ENCODE data around the gene AGPAT2. TPM values are rescaled to one million over a fixed set of nuclear protein-coding genes. Genes with fewer than 3 reads are reported as not detected.

AGPAT2 gene
- total RNA-seq, 1 donor from 2014 or later: 16.6 TPM

DNA sequence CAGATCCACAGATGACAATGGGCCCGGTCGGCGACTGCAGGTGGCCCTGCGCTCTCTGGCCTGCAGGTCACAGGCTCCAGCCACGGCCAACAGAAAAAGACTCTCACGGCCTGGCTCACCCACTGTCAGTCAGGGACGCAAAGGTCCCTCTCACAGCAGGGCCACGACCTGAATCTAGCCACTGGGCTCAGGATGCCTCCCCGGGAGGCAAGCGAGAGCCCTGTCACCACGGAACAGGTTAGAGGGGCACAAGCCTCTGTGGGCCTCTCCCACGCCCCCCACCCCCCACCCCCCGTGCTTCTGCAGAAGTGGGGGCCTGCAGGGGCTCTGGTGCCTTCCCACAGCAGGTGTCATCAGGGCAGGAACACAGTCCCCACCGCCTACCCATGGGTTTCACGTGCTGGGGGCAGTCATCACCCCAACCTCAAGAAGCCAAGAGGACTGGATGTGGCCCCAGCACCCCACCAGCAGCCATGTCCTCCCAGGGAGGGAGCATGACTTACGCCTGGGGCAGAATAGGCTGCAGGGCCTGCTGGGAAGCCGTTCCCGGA lies 41.8 kb downstream of the AGPAT2 start:
- Mint-ChIP-seq H3K27ac (no peak overlapping the region), H3K36me3 (ENCODE audit: low read depth) (no peaks in the 10 kb centered on the region), H3K9me3 (no peaks in the 10 kb centered on the region), H3K27me3 (peaks cover 20% of the 10 kb centered on the region), H3K4me3 (no peak overlapping the region), H3K4me1 (peaks cover 26% of the 10 kb centered on the region)
- POLR2A ChIA-PET: interaction anchor here (1.5 kb wide), 1 partner anchor 83 kb away, joined by 3 read pairs; no protein-coding TSS in a partner anchor
- TF ChIP-seq CTCF (IDR thresholded peaks at IDR 0.05): no peak
- intact Hi-C loops (cut with micrococcal nuclease): no loop called here
- ATAC-seq (ENCODE audit: low read depth) (no peak), DNase-seq (peak; percentile 19)
- CTCF ChIA-PET: no interaction called here

- ChIA-PET POLR2A (interaction anchor here (1.0 to 1.5 kb wide), 2 partner anchors 82 to 84 kb away, joined by 3 to 5 read pairs; no protein-coding TSS in a partner anchor), CTCF (no interaction called here)
- Mint-ChIP-seq H3K9me3 (no peaks in the 10 kb centered on the region), H3K27ac (no peak overlapping the region), H3K4me1 (peaks cover 25% of the 10 kb centered on the region), H3K4me3 (no peak overlapping the region), H3K27me3 (peaks cover 20% of the 10 kb centered on the region), H3K36me3 (ENCODE audit: low read depth) (no peaks in the 10 kb centered on the region)
- ATAC-seq (ENCODE audit: low read depth): peak; percentile 97
- peak; percentile 70 for DNase-seq
- peak; percentile 24 for TF ChIP-seq CTCF (IDR thresholded peaks at IDR 0.05)
- intact Hi-C loops (cut with micrococcal nuclease): loop anchor here (1.0 kb wide), 2 partner anchors 159 to 305 kb away; no protein-coding TSS in a partner anchor
These were observed 42.5 kb downstream of the AGPAT2 start for GRCh38 chr9:136644593-136645351.

GRCh38 chr9:136644343-136644592 lies 43.0 kb downstream of the AGPAT2 start:
- Mint-ChIP-seq H3K36me3 (ENCODE audit: low read depth) (no peaks in the 10 kb centered on the region), H3K27me3 (peaks cover 20% of the 10 kb centered on the region), H3K27ac (no peak overlapping the region), H3K9me3 (no peaks in the 10 kb centered on the region), H3K4me1 (peaks cover 25% of the 10 kb centered on the region), H3K4me3 (no peak overlapping the region)
- POLR2A ChIA-PET: interaction anchor here (1.0 kb wide), 1 partner anchor 83 kb away, joined by 5 read pairs; no protein-coding TSS in a partner anchor
- TF ChIP-seq CTCF (IDR thresholded peaks at IDR 0.05): no peak
- no peak for DNase-seq
- CTCF ChIA-PET: interaction anchor here (1.1 kb wide), 1 partner anchor 158 kb away, joined by 6 read pairs; no protein-coding TSS in a partner anchor
- intact Hi-C loops (cut with micrococcal nuclease): loop anchor here (1.0 kb wide), 2 partner anchors 159 to 305 kb away; no protein-coding TSS in a partner anchor
- ATAC-seq (ENCODE audit: low read depth): no peak

DNA sequence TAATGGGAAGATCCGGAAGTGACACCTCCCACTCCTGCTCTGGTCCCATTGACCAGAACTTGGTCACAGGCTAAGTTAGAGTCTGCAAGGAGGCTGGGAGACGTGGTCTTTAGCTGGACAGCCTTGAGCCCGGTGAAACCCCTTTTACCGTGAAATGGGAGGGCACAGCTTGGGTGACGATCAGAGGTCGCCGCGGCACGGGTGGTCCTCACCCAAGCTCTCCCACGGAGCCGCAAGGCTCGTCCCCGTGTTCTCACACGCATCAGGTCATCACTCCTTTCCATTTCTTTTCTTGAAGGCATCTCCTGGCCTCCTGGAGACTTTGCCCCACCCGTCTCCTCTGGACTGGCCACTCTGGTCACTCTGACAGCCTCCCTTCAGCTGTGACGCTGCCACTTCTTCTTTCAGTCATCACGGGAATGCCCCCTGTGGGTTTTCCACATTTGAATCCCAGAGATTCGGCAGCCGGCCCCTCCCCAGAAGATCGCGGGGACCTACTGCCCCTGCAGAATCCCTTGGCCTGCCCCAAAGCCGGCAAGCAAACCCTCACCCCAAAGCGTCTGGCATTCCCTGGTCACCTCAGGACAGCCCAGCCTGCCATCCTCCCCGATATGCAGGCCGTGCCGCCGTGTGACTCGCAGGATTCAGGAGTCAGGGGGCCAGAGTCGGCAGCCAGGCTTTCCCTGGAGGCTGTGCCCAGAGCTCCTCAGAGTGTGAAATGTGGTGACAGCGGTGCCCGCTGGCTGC lies 43.5 kb downstream of the AGPAT2 start:
- TF ChIP-seq CTCF (IDR thresholded peaks at IDR 0.05): no peak
- Mint-ChIP-seq H3K27ac (no peak overlapping the region), H3K27me3 (peaks cover 20% of the 10 kb centered on the region), H3K36me3 (ENCODE audit: low read depth) (no peaks in the 10 kb centered on the region), H3K9me3 (no peaks in the 10 kb centered on the region), H3K4me3 (peak overlapping the region; percentile 28), H3K4me1 (peaks cover 25% of the 10 kb centered on the region)
- CTCF ChIA-PET: interaction anchor here (1.1 kb wide), 1 partner anchor 157 kb away, joined by 6 read pairs; no protein-coding TSS in a partner anchor
- intact Hi-C loops (cut with micrococcal nuclease): loop anchor here (1.0 kb wide), 2 partner anchors 158 to 304 kb away; no protein-coding TSS in a partner anchor
- POLR2A ChIA-PET: interaction anchor here (1.0 kb wide), 1 partner anchor 83 kb away, joined by 5 read pairs; no protein-coding TSS in a partner anchor
- DNase-seq (no peak), ATAC-seq (ENCODE audit: low read depth) (peak; percentile 4)

Data from activated B cell treated with CpG ODN at 0.5 μM for 24 hours (primary cell).